ENCODE data around the gene KCNA2. TPM values are rescaled to one million over a fixed set of nuclear protein-coding genes. Genes with fewer than 3 reads are reported as not detected.

The KCNA2 gene
- total RNA-seq, 2 experiments from 2014 or later, result 0.25 to 0.37 TPM

- Mint-ChIP-seq H3K4me1 (peaks cover 90% of the 10 kb centered on the region), H3K36me3 (ENCODE audit: low read depth) (peaks cover 10% of the 10 kb centered on the region), H3K4me3 (no peak overlapping the region), H3K27ac (peak overlapping the region; percentile 32), H3K9me3 (ENCODE audit: low read depth) (peaks cover 9% of the 10 kb centered on the region), H3K27me3 (no peaks in the 10 kb centered on the region)
- ChIA-PET POLR2A (interaction anchor here (6.0 kb wide), 1 partner anchor 9 kb away, joined by 54 read pairs; no protein-coding TSS in a partner anchor), CTCF (interaction anchor here (0.9 to 10.5 kb wide), 7 partner anchors 8 to 143 kb away, joined by 3 to 111 read pairs (median 6); no protein-coding TSS in a partner anchor)
- intact Hi-C loops (cut with DNase I, micrococcal nuclease), result no loop called here
- ATAC-seq (no peak), DNase-seq (no peak)
These were observed 31.9 kb upstream of the KCNA2 start for GRCh38 chr1:110638058-110638457.

DNA sequence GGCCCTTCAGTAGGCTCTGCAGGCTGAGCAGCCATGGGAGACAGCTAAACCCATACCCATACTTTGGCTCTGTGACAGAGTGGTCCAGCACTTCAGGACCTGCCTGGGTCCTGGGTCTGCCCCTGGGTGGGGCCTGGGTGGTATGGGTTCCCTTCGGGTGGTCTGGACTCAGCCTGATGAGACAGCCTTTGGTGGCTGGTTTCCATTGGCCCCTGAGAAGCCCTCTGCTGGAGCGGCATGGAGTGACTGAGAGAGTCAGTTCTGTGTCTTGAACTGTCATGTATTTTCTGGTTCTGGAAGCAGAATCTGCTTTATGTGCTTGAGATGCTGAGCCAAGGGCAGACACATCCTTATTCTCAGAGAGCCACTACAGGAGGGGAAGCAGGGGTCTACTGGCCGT is 31.3 kb upstream of the KCNA2 start:
- ATAC-seq (no peak), DNase-seq (no peak)
- POLR2A ChIA-PET, result interaction anchor here (6.0 kb wide), 1 partner anchor 10 kb away, joined by 54 read pairs; no protein-coding TSS in a partner anchor
- Mint-ChIP-seq H3K27ac (peak overlapping the region; percentile 32), H3K4me3 (no peak overlapping the region), H3K4me1 (peaks cover 87% of the 10 kb centered on the region), H3K36me3 (ENCODE audit: low read depth) (peaks cover 10% of the 10 kb centered on the region), H3K27me3 (no peaks in the 10 kb centered on the region), H3K9me3 (ENCODE audit: low read depth) (peaks cover 9% of the 10 kb centered on the region)
- CTCF ChIA-PET, result interaction anchor here (1.0 to 10.5 kb wide), 6 partner anchors 7 to 143 kb away, joined by 3 to 111 read pairs (median 6); no protein-coding TSS in a partner anchor
- intact Hi-C loops (cut with DNase I, micrococcal nuclease), result no loop called here

- peak overlapping the region; percentile 29 for H3K4me3 Mint-ChIP-seq
- intact Hi-C loops (cut with DNase I, micrococcal nuclease), result no loop called here
- peaks cover 78% of the 10 kb centered on the region for H3K4me1 Mint-ChIP-seq
- peaks cover 7% of the 10 kb centered on the region for H3K9me3 Mint-ChIP-seq (ENCODE audit: low read depth)
- DNase-seq (peak; percentile 45), ATAC-seq (no peak)
- ChIA-PET POLR2A (interaction anchor here (6.0 kb wide), 1 partner anchor 11 kb away, joined by 54 read pairs; no protein-coding TSS in a partner anchor), CTCF (interaction anchor here (0.8 to 10.5 kb wide), 8 partner anchors 10 to 273 kb away, joined by 3 to 111 read pairs (median 4); no protein-coding TSS in a partner anchor)
- H3K36me3 Mint-ChIP-seq (ENCODE audit: low read depth), result peaks cover 9% of the 10 kb centered on the region
- H3K27ac Mint-ChIP-seq, result peak overlapping the region; percentile 96
- no peaks in the 10 kb centered on the region for H3K27me3 Mint-ChIP-seq
These were observed 30.2 kb upstream of the KCNA2 start for GRCh38 chr1:110636149-110636935.

GRCh38 chr1:110635434-110635833 is 29.3 kb upstream of the KCNA2 start:
- Mint-ChIP-seq H3K36me3 (ENCODE audit: low read depth) (peaks cover 7% of the 10 kb centered on the region), H3K27ac (peak overlapping the region; percentile 96), H3K4me3 (peak overlapping the region; percentile 40), H3K4me1 (peaks cover 75% of the 10 kb centered on the region), H3K9me3 (ENCODE audit: low read depth) (peaks cover 6% of the 10 kb centered on the region), H3K27me3 (no peaks in the 10 kb centered on the region)
- intact Hi-C loops (cut with DNase I, micrococcal nuclease), result loop anchor here in 1 of 2 experiments (1.0 kb wide), 1 partner anchor 12 kb away; no protein-coding TSS in a partner anchor
- ATAC-seq, result no peak
- CTCF ChIA-PET, result interaction anchor here (1.0 to 10.5 kb wide), 11 partner anchors 10 to 274 kb away, joined by 3 to 111 read pairs (median 5); no protein-coding TSS in a partner anchor
- DNase-seq, result no peak
- POLR2A ChIA-PET, result interaction anchor here (0.8 to 6.0 kb wide), 3 partner anchors 12 to 287 kb away, joined by 4 to 54 read pairs (median 19); no protein-coding TSS in a partner anchor

- peak overlapping the region; percentile 40 for H3K4me3 Mint-ChIP-seq
- ChIA-PET CTCF (interaction anchor here (0.6 to 10.5 kb wide), 14 partner anchors 9 to 274 kb away, joined by 3 to 111 read pairs (median 4); no protein-coding TSS in a partner anchor), POLR2A (interaction anchor here (0.5 to 6.0 kb wide), 9 partner anchors 13 to 1468 kb away, joined by 3 to 54 read pairs (median 4); no protein-coding TSS in a partner anchor)
- H3K9me3 Mint-ChIP-seq (ENCODE audit: low read depth), result no peaks in the 10 kb centered on the region
- peak overlapping the region; percentile 96 for H3K27ac Mint-ChIP-seq
- H3K36me3 Mint-ChIP-seq (ENCODE audit: low read depth), result peaks cover 3% of the 10 kb centered on the region
- intact Hi-C loops (cut with DNase I, micrococcal nuclease), result loop anchor here (1.0 to 5.0 kb wide), 6 partner anchors 13 to 588 kb away; partner anchors contain the start of genes LRIF1 (in 1 of the 2) and RBM15 (in 1 of the 2)
- H3K27me3 Mint-ChIP-seq, result no peaks in the 10 kb centered on the region
- DNase-seq (peak; percentile 91), ATAC-seq (peak; percentile 61)
- peaks cover 68% of the 10 kb centered on the region for H3K4me1 Mint-ChIP-seq
These were observed 28.5 kb upstream of the KCNA2 start for GRCh38 chr1:110634455-110635311.

DNA sequence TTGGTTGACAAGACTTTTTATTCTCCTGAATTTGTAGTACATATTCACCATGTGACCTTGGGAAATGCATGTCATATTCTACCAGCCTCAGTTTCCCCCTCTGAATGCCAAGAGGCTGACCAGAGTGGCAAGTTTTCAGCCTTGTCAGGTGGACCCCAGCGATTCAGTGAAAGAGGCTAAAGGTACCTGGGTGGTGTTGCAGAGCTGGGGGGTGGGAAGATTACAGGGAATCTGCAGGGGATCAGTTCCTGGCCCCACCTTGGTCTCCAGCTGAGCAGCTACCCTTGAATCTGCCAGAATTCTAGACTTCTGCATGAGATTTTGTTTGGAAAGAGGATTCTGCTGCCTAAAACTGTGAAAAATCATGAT is 27.9 kb upstream of the KCNA2 start:
- CTCF ChIA-PET, result interaction anchor here (0.7 to 10.5 kb wide), 9 partner anchors 11 to 149 kb away, joined by 3 to 111 read pairs (median 8); no protein-coding TSS in a partner anchor
- H3K4me1 Mint-ChIP-seq, result peaks cover 66% of the 10 kb centered on the region

DNA sequence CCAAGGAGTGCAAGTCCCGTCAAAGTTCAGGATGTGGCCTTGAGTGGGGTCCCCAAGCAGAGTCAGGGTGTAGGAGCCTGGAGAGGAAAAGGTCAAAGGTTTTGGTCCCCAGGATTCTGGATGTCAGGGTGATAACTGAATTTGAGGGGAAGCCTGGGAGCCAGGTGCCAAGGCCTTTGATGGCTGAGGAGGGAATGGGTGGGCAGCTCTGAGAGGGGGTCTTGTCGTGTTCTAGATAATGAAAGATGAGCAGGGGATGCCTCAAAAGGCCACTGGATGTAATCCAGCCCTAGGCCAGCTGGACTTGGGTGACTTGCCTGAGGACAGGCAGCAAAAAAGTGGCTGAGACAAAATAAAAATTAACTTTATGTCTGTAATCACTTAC is 27.5 kb upstream of the KCNA2 start:
- DNase-seq, result no peak
- no peak for ATAC-seq
- Mint-ChIP-seq H3K27me3 (no peaks in the 10 kb centered on the region), H3K4me1 (peaks cover 61% of the 10 kb centered on the region), H3K36me3 (ENCODE audit: low read depth) (peaks cover 3% of the 10 kb centered on the region), H3K27ac (peak overlapping the region; percentile 81), H3K4me3 (no peak overlapping the region), H3K9me3 (ENCODE audit: low read depth) (no peaks in the 10 kb centered on the region)
- CTCF ChIA-PET, result interaction anchor here (0.7 to 10.5 kb wide), 6 partner anchors 13 to 150 kb away, joined by 3 to 111 read pairs (median 26); no protein-coding TSS in a partner anchor
- intact Hi-C loops (cut with DNase I, micrococcal nuclease), result loop anchor here (5.0 kb wide), 5 partner anchors 149 to 589 kb away; partner anchors contain the start of genes LRIF1 (in 1 of the 2) and RBM15 (in 1 of the 2)
- POLR2A ChIA-PET, result interaction anchor here (6.0 kb wide), 1 partner anchor 14 kb away, joined by 54 read pairs; no protein-coding TSS in a partner anchor

More for the DNA sequence above, 27.9 kb upstream of the KCNA2 start:
- intact Hi-C loops (cut with DNase I, micrococcal nuclease), result loop anchor here (5.0 kb wide), 5 partner anchors 148 to 588 kb away; partner anchors contain the start of genes LRIF1 (in 1 of the 2) and RBM15 (in 1 of the 2)
- peak overlapping the region; percentile 40 for H3K4me3 Mint-ChIP-seq
- DNase-seq, result no peak
- H3K9me3 Mint-ChIP-seq (ENCODE audit: low read depth), result no peaks in the 10 kb centered on the region
- no peaks in the 10 kb centered on the region for H3K27me3 Mint-ChIP-seq
- ATAC-seq, result no peak
- peaks cover 3% of the 10 kb centered on the region for H3K36me3 Mint-ChIP-seq (ENCODE audit: low read depth)
- POLR2A ChIA-PET, result interaction anchor here (0.6 to 6.0 kb wide), 4 partner anchors 13 to 114 kb away, joined by 3 to 54 read pairs (median 11); no protein-coding TSS in a partner anchor
- H3K27ac Mint-ChIP-seq, result peak overlapping the region; percentile 96

GRCh38 chr1:110631836-110632620 is 25.9 kb upstream of the KCNA2 start:
- H3K4me3 Mint-ChIP-seq, result no peak overlapping the region
- DNase-seq (peak; percentile 43), ATAC-seq (no peak)
- H3K27me3 Mint-ChIP-seq, result no peaks in the 10 kb centered on the region
- no peaks in the 10 kb centered on the region for H3K9me3 Mint-ChIP-seq (ENCODE audit: low read depth)
- peaks cover 3% of the 10 kb centered on the region for H3K36me3 Mint-ChIP-seq (ENCODE audit: low read depth)
- POLR2A ChIA-PET, result interaction anchor here (1.3 kb wide), 1 partner anchor 17 kb away, joined by 3 read pairs; no protein-coding TSS in a partner anchor
- intact Hi-C loops (cut with DNase I, micrococcal nuclease), result loop anchor here (1.0 to 5.0 kb wide), 9 partner anchors 15 to 590 kb away; partner anchors contain the start of genes LRIF1 (in 1 of the 2) and RBM15 (in 1 of the 2)
- CTCF ChIA-PET, result interaction anchor here (0.6 to 10.5 kb wide), 15 partner anchors 9 to 163 kb away, joined by 3 to 111 read pairs (median 6); no protein-coding TSS in a partner anchor
- H3K27ac Mint-ChIP-seq, result no peak overlapping the region
- peaks cover 56% of the 10 kb centered on the region for H3K4me1 Mint-ChIP-seq

GRCh38 chr1:110630839-110631663 is 24.9 kb upstream of the KCNA2 start:
- H3K27me3 Mint-ChIP-seq, result no peaks in the 10 kb centered on the region
- no peaks in the 10 kb centered on the region for H3K9me3 Mint-ChIP-seq (ENCODE audit: low read depth)
- H3K27ac Mint-ChIP-seq, result no peak overlapping the region
- ATAC-seq (peak; percentile 76), DNase-seq (peak; percentile 93)
- H3K4me1 Mint-ChIP-seq, result peaks cover 55% of the 10 kb centered on the region
- H3K36me3 Mint-ChIP-seq (ENCODE audit: low read depth), result peaks cover 3% of the 10 kb centered on the region
- ChIA-PET CTCF (interaction anchor here (0.7 to 10.5 kb wide), 19 partner anchors 8 to 428 kb away, joined by 3 to 111 read pairs (median 5); no protein-coding TSS in a partner anchor), POLR2A (no interaction called here)
- intact Hi-C loops (cut with DNase I, micrococcal nuclease), result loop anchor here (1.0 to 5.0 kb wide), 10 partner anchors 16 to 591 kb away; partner anchors contain the start of genes LRIF1 (in 1 of the 2) and RBM15 (in 1 of the 2)
- H3K4me3 Mint-ChIP-seq, result no peak overlapping the region
